SKM-1 (cell line): ENCODE results near the gene GRIK3.

Source experiments
- DNase-seq: peaks from one replicate; lab custom pipeline; 2025; ENCODE audit not compliant: unreplicated experiment; lab: John Stamatoyannopoulos, UW

The GRIK3 gene

GRCh38 chr1:37016121-37016520 is 18.2 kb downstream of the GRIK3 start:
- no peak for DNase-seq

GRCh38 chr1:37015713-37016112 is 18.6 kb downstream of the GRIK3 start:
- DNase-seq = no peak

- no peak for DNase-seq
Observed at GRCh38 chr1:37012226-37012625, 22.1 kb downstream of the GRIK3 start.

GRCh38 chr1:37010011-37010410 is 24.3 kb downstream of the GRIK3 start:
- DNase-seq = no peak

- no peak for DNase-seq
Observed at GRCh38 chr1:37009521-37009920, 24.8 kb downstream of the GRIK3 start.

GRCh38 chr1:37006132-37006868 is 28.0 kb downstream of the GRIK3 start:
- DNase-seq = no peak

GRCh38 chr1:37002898-37003297 is 31.4 kb downstream of the GRIK3 start:
- no peak for DNase-seq

GRCh38 chr1:37001703-37002102 is 32.6 kb downstream of the GRIK3 start:
- no peak for DNase-seq

- no peak for DNase-seq
Observed at GRCh38 chr1:36996106-36996505, 38.2 kb downstream of the GRIK3 start.

- no peak for DNase-seq
Observed at GRCh38 chr1:36994868-36995267, 39.4 kb downstream of the GRIK3 start.

GRCh38 chr1:36994294-36994693 is 40.0 kb downstream of the GRIK3 start:
- no peak for DNase-seq

- no peak for DNase-seq
Observed at GRCh38 chr1:36992139-36992943, 42.0 kb downstream of the GRIK3 start.

- DNase-seq = no peak
Observed at GRCh38 chr1:36991551-36991950, 42.8 kb downstream of the GRIK3 start.

- DNase-seq = no peak
Observed at GRCh38 chr1:36990928-36991327, 43.4 kb downstream of the GRIK3 start.

GRCh38 chr1:36989241-36989640 is 45.1 kb downstream of the GRIK3 start:
- DNase-seq = no peak

GRCh38 chr1:36988741-36989193 is 45.5 kb downstream of the GRIK3 start:
- DNase-seq = no peak

GRCh38 chr1:36988321-36988720 is 46.0 kb downstream of the GRIK3 start:
- DNase-seq = no peak

- no peak for DNase-seq
Observed at GRCh38 chr1:36987276-36987675, 47.0 kb downstream of the GRIK3 start.

GRCh38 chr1:36986241-36986985 is 47.9 kb downstream of the GRIK3 start:
- no peak for DNase-seq

GRCh38 chr1:36984675-36985074 is 49.6 kb downstream of the GRIK3 start:
- no peak for DNase-seq

- DNase-seq = no peak
Observed at GRCh38 chr1:36984026-36984425, 50.3 kb downstream of the GRIK3 start.

- no peak for DNase-seq
Observed at GRCh38 chr1:36982709-36983108, 51.6 kb downstream of the GRIK3 start.
